Erythroblast (primary cell): ENCODE results near the gene TTC32.

ENCODE experiments used
- GATA1 ChIP-seq: IDR thresholded peaks from 2 replicates; pipeline ENCODE4 v1.6.1; 2011; ENCODE audit warnings: low read depth, mild to moderate bottlenecking, control low read depth, low read length, moderate library complexity
- POLR2A ChIP-seq: IDR thresholded peaks from 2 replicates; pipeline ENCODE4 v1.6.1; 2011; ENCODE audit warnings: mild to moderate bottlenecking, low read length

DNA sequence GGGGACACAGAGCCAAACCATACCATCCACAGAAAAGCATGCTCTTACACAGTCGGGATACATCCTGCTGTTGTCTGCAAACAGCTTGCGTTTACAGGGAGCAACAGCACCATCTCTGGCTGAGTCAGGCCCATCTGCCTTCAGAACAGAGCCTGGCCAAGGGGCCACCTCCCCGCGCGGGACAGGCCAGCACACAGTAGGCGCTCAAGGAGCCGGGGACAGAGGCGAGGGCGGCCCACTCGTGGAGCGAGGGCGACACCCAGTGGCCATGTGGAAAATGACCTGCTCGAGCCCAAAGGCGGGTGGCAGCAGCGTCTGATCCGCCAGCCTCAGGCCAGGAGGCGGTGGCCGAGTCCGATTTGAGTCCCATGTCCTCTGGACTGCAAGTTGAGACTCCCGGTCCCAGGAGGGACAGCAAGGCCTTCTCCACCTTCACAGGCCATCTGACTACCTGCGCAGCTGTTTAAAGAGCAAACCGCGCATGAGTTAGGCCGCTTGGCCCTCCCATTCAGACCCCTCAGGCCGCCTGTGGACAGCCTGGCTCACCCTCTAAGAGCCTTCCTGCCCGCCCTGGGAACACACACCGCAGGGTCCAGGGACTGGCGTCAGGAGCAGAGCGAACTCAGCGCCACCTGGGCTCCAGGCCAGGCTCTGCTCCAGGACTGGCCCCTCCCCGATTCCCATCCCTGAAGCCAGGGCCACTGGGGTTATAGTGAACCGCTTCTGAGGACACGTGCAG lies 38.3 kb downstream of the TTC32 start:
- no peak for TF ChIP-seq POLR2A
- no peak for TF ChIP-seq GATA1
